HG03558 (cell line): ENCODE measurements around the gene COMT.

ENCODE experiments used
- ATAC-seq: cut with Tn5 transposase; IDR thresholded peaks from one replicate; pipeline ENCODE4 v1.9.1; 2021; ENCODE audit warnings: moderate number of reproducible peaks; ENCODE audit not compliant: unreplicated experiment; ENCODE audit errors: extremely low read depth

Gene COMT

GRCh38 chr22:19990609-19991394 lies 49.2 kb downstream of the COMT start:
- no peak for ATAC-seq

- ATAC-seq: no peak
Observed at GRCh38 chr22:19991395-19991644, 49.7 kb downstream of the COMT start.

GRCh38 chr22:19991645-19992451 lies 50.3 kb downstream of the COMT start:
- no peak for ATAC-seq

GRCh38 chr22:19992481-19992911 lies 50.9 kb downstream of the COMT start:
- no peak for ATAC-seq

GRCh38 chr22:19992921-19993355 lies 51.4 kb downstream of the COMT start:
- ATAC-seq: no peak

- no peak for ATAC-seq
Observed at GRCh38 chr22:19993926-19994325, 52.4 kb downstream of the COMT start.

- ATAC-seq: no peak
Observed at GRCh38 chr22:19994851-19995610, 53.5 kb downstream of the COMT start.

- ATAC-seq: no peak
Observed at GRCh38 chr22:19995611-19996339, 54.2 kb downstream of the COMT start.

- no peak for ATAC-seq
Observed at GRCh38 chr22:19996694-19997384, 55.3 kb downstream of the COMT start.

- no peak for ATAC-seq
Observed at GRCh38 chr22:19997561-19998231, 56.1 kb downstream of the COMT start.

GRCh38 chr22:19998232-19998951 lies 56.8 kb downstream of the COMT start:
- ATAC-seq: no peak

- no peak for ATAC-seq
Observed at GRCh38 chr22:19998991-19999820, 57.6 kb downstream of the COMT start.

GRCh38 chr22:20000246-20001081 lies 58.9 kb downstream of the COMT start:
- no peak for ATAC-seq

- ATAC-seq: no peak
Observed at GRCh38 chr22:20001082-20001638, 59.6 kb downstream of the COMT start.

GRCh38 chr22:20002128-20002527 lies 60.6 kb downstream of the COMT start:
- ATAC-seq: no peak

- ATAC-seq: no peak
Observed at GRCh38 chr22:20002636-20003035, 61.1 kb downstream of the COMT start.

GRCh38 chr22:20003304-20003703 lies 61.7 kb downstream of the COMT start:
- no peak for ATAC-seq
